Keratinocyte (primary cell): ENCODE results near the gene TAF6. TPM values are rescaled to one million over a fixed set of nuclear protein-coding genes. Genes with fewer than 3 reads are reported as not detected.

ENCODE experiments used
- DNase-seq: peaks from one replicate; pipeline ENCODE4 v3.0.0-alpha.2; 2011; ENCODE audit warnings: low read depth, missing footprints, low spot score
- FAIRE-seq: peaks from 2 replicates; lab custom pipeline; 2011; peaks lifted over from hg19 to GRCh38; lab: Jason Lieb, UNC
- H2AFZ ChIP-seq: 2 replicates; pipeline ENCODE4 v1.6.0; 2012; ENCODE audit warnings: low read length, control low read depth, inconsistent platforms; ENCODE audit not compliant: control insufficient read depth
- H3K27ac ChIP-seq: 2 replicates; pipeline ENCODE4 v1.5.1; 2011; ENCODE audit warnings: low read length; ENCODE audit not compliant: control insufficient read depth, insufficient read depth
- H3K27me3 ChIP-seq: 3 replicates; pipeline ENCODE4 v1.6.0; 2011; ENCODE audit warnings: low read length; ENCODE audit not compliant: control insufficient read depth, insufficient read depth; ENCODE audit errors: extremely low read depth
- H3K36me3 ChIP-seq, 2 experiments: 2 replicates in 1 of 2; 3 replicates in 1 of 2; pipeline ENCODE4 v1.5.1; 2011; ENCODE audit warnings: low read length in 2 of 2, mild to moderate bottlenecking in 1 of 2; ENCODE audit not compliant: control insufficient read depth in 2 of 2, insufficient read depth in 2 of 2; ENCODE audit errors: extremely low read depth in 1 of 2
- H3K4me1 ChIP-seq: 3 replicates; pipeline ENCODE4 v1.5.1; 2011; ENCODE audit warnings: low read length; ENCODE audit not compliant: control insufficient read depth, insufficient read depth; ENCODE audit errors: extremely low read depth
- H3K4me2 ChIP-seq: 3 replicates; pipeline ENCODE4 v1.6.0; 2011; ENCODE audit warnings: low read depth, low read length; ENCODE audit not compliant: control insufficient read depth, insufficient read depth; ENCODE audit errors: extremely low read depth
- H3K4me3 ChIP-seq, 3 experiments: fragments of 200-600 bp in 1 of 3; sonication (generic) in 1 of 3; 2 replicates in 2 of 3; 3 replicates in 1 of 3; pipeline ENCODE4 v1.5.1; 2011 to 2016; ENCODE audit warnings: low read length in 3 of 3, mild to moderate bottlenecking in 3 of 3, control low read depth in 2 of 3, inconsistent platforms in 1 of 3, low read depth in 1 of 3, mixed read lengths in 1 of 3, mixed run types in 1 of 3, moderate library complexity in 1 of 3; ENCODE audit not compliant: control insufficient read depth in 2 of 3, insufficient read depth in 2 of 3; ENCODE audit errors: extremely low read depth in 1 of 3
- H3K79me2 ChIP-seq: 2 replicates; pipeline ENCODE4 v1.6.0; 2012; ENCODE audit warnings: low read length; ENCODE audit not compliant: control insufficient read depth, insufficient read depth
- H3K9ac ChIP-seq: 3 replicates; pipeline ENCODE4 v1.6.0; 2011; ENCODE audit warnings: low read length; ENCODE audit not compliant: control insufficient read depth, insufficient read depth; ENCODE audit errors: extremely low read depth
- H3K9me1 ChIP-seq: 3 replicates; pipeline ENCODE4 v1.6.0; 2011; ENCODE audit warnings: low read length; ENCODE audit not compliant: control insufficient read depth, insufficient read depth; ENCODE audit errors: extremely low read depth
- H3K9me3 ChIP-seq: 2 replicates; pipeline ENCODE4 v1.5.1; 2012; ENCODE audit warnings: low read depth, low read length; ENCODE audit not compliant: control insufficient read depth
- H4K20me1 ChIP-seq: 3 replicates; pipeline ENCODE4 v1.6.0; 2011; ENCODE audit warnings: low read length; ENCODE audit not compliant: control insufficient read depth, insufficient read depth; ENCODE audit errors: extremely low read depth
- EZH2 ChIP-seq: IDR thresholded peaks from one replicate; pipeline ENCODE4 v1.6.1; 2012; ENCODE audit warnings: inconsistent platforms, mild to moderate bottlenecking, low read length, moderate library complexity
- dilution Hi-C: fragments of 300-500 bp; cut with MboI; formaldehyde crosslinking; loops from one replicate; pipeline ENCODE4 v1.7.0; 2020; ENCODE audit warnings: low sequenced_read_pairs; ENCODE audit not compliant: extremely low pct_ligation_motif_present
- polyA plus RNA-seq, 5 experiments: library from polyadenylated mRNA; depleted of rRNA in 3 of 5; stranded (reverse) in 3 of 5; stranded (forward) in 1 of 5; unstranded in 1 of 5; fragments of >200 nt; gene quantifications; 1 replicate in 1 of 5; 2 replicates in 3 of 5; 3 replicates in 1 of 5; pipeline versions ENCODE4 v1.2.1 to v1.2.3, GENCODE V29; 2011 to 2012; ENCODE audit warnings: missing spikeins in 2 of 5, low read depth in 1 of 5, low replicate concordance in 1 of 5
- TF ChIP-seq, protein P1 (sequence below), 3 experiments: IDR thresholded peaks in 1 of 3; conservative IDR thresholded peaks in 1 of 3; optimal IDR thresholded peaks in 1 of 3; 2 replicates in 2 of 3; 3 replicates in 1 of 3; pipeline versions ENCODE3 to v1.5.1; 2011; ENCODE audit warnings: low read length in 3 of 3, mild to moderate bottlenecking in 3 of 3, moderate library complexity in 2 of 3, control low read depth in 1 of 3, inconsistent platforms in 1 of 3; ENCODE audit not compliant: insufficient read depth in 2 of 3; ENCODE audit errors: extremely low read depth in 1 of 3

TAF6 gene
- polyA plus RNA-seq, 1 donor (not counting 4 experiments of a cell fraction or from before 2014, with no cell fraction given): 7.6 TPM

DNA sequence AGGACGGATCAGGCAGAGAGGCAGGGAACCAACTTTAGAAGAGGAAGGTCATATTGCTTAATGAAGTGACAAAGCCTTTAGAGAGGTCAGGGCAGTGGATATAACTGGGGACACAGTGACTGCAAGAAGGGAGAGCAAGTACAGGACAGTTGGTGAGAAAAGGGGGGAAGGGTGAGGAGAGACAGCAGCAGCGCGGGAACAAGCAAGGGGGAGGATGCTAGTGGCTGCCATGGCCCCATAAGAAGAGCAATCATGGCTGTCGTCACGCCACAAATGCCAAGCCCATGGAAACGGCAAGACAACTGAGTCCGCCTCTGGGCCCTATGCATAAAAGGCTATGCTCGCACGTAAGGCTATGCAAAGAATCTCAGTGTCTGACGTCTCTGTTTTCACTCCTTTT lies 46.7 kb downstream of the TAF6 start:
- H3K9ac ChIP-seq: no peak overlapping the region
- H3K27me3 ChIP-seq: no peaks in the 10 kb centered on the region
- H3K4me1 ChIP-seq: no peaks in the 10 kb centered on the region
- no peaks in the 10 kb centered on the region for H3K9me1 ChIP-seq
- dilution Hi-C loops: no loop called here
- no peak overlapping the region for H3K4me2 ChIP-seq
- no peaks in the 10 kb centered on the region for H4K20me1 ChIP-seq
- peaks cover 60 to 69% of the 10 kb centered on the region in 2 experiments for H3K36me3 ChIP-seq
- H3K79me2 ChIP-seq: peaks cover 18% of the 10 kb centered on the region
- no peak overlapping the region for H3K27ac ChIP-seq
- no peak overlapping the region for H2AFZ ChIP-seq
- TF ChIP-seq EZH2: no peak
- TF ChIP-seq, protein P1, sequence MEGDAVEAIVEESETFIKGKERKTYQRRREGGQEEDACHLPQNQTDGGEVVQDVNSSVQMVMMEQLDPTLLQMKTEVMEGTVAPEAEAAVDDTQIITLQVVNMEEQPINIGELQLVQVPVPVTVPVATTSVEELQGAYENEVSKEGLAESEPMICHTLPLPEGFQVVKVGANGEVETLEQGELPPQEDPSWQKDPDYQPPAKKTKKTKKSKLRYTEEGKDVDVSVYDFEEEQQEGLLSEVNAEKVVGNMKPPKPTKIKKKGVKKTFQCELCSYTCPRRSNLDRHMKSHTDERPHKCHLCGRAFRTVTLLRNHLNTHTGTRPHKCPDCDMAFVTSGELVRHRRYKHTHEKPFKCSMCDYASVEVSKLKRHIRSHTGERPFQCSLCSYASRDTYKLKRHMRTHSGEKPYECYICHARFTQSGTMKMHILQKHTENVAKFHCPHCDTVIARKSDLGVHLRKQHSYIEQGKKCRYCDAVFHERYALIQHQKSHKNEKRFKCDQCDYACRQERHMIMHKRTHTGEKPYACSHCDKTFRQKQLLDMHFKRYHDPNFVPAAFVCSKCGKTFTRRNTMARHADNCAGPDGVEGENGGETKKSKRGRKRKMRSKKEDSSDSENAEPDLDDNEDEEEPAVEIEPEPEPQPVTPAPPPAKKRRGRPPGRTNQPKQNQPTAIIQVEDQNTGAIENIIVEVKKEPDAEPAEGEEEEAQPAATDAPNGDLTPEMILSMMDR (optimal IDR thresholded peaks at IDR 0.05 in 1 of 3, IDR thresholded peaks at IDR 0.05 in 1 of 3, conservative IDR thresholded peaks at IDR 0.05 in 1 of 3; ENCODE audit: extremely low read depth in 1 of 3, insufficient read depth in 2 of 3, low read length in 3 of 3): no peak
- no peak for DNase-seq
- FAIRE-seq: no peak
- H3K4me3 ChIP-seq: no peak overlapping the region
- peaks cover 27% of the 10 kb centered on the region for H3K9me3 ChIP-seq

DNA sequence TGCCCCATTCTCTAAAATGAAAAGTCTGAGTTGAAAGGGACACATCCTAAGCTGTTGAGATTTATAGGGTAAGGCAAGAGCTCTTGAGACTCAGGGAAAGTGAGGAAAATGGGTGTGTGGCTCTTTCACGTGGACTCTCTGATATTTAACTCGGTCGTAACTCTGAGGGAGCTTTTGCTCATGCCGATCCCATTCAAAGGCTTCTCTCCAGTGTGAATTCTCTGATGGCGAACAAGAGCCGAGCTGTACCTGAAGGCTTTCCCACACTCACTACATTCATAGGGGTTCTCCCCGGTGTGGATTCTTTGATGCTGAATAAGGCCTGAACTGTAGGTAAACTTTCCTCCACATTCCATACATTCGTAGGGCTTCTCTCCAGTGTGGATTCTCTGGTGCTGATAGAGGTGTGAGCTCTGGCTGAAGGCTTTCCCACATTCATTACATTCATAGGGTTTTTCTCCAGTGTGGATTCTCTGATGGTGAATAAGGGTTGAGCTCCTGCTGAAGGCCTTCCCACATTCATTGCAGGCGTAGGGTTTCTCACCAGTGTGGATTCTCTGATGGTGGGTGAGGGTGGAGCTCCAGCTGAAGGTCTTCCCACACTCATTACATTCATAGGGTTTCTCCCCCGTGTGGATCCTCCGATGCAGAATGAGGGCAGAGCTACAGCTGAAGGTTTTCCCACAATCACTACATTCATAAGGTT lies 48.0 kb downstream of the TAF6 start:
- H3K4me3 ChIP-seq: no peak overlapping the region
- DNase-seq (no peak), FAIRE-seq (no peak)
- H3K27ac ChIP-seq: no peak overlapping the region
- no peaks in the 10 kb centered on the region for H3K9me1 ChIP-seq
- H3K4me2 ChIP-seq: no peak overlapping the region
- no peak overlapping the region for H3K9ac ChIP-seq
- TF ChIP-seq, protein P1 (optimal IDR thresholded peaks at IDR 0.05 in 1 of 3, IDR thresholded peaks at IDR 0.05 in 1 of 3, conservative IDR thresholded peaks at IDR 0.05 in 1 of 3; ENCODE audit: extremely low read depth in 1 of 3, insufficient read depth in 2 of 3, low read length in 3 of 3): no peak
- TF ChIP-seq EZH2: no peak
- no peaks in the 10 kb centered on the region for H4K20me1 ChIP-seq
- H3K4me1 ChIP-seq: no peaks in the 10 kb centered on the region
- H3K27me3 ChIP-seq: no peaks in the 10 kb centered on the region
- H3K36me3 ChIP-seq: peaks cover 53 to 61% of the 10 kb centered on the region in 2 experiments
- H2AFZ ChIP-seq: no peak overlapping the region
- peaks cover 9% of the 10 kb centered on the region for H3K79me2 ChIP-seq
- dilution Hi-C loops: no loop called here
- H3K9me3 ChIP-seq: peaks cover 27% of the 10 kb centered on the region
